GM21529 (cell line): ENCODE results near the gene ZNF646.

Source experiments
- ATAC-seq: cut with Tn5 transposase; IDR thresholded peaks from one replicate; pipeline ENCODE4 v1.9.1; 2021; ENCODE audit not compliant: unreplicated experiment

Gene ZNF646

DNA sequence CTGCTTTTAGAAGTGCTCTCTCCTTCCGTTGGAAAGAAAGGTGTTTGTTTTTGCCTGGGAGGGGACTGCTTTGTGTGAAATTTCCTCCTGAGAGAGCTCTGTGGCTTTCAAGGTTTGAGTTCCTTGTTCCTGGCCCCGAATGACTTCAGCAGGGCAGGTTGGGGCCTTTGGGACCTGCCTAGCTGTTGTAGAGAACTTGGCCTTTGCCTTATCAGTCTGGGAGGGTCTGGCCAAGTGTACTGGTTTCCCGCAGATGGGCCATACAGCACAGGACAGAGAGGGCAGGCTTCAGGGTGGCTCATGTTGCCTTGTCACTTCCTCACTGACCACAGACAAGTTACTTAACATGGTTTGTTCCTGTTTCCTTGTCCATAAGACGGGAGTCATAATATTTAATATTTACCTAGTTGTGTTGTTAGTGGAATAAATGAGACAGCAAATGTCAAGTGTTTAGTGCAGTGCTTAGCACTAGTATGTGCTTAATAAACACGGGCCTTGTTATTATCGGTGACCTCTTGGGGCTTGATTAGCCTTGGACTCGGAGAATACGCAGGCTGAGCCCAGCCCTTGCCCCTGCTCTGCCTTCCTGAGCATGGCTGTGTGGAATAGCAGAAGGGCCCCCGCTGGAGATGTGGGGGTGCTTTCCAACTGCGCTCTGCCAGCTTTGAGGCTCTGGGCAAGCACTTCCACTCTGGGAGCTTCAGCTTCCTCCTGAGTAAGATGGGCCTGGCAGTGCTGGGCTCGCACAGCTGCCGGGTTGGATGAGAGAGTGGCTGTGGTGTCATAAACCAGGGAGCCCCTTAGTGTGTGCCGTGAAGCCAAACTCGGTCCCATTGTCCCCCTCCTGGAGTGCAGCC lies 54.7 kb downstream of the ZNF646 start:
- ATAC-seq = no peak

DNA sequence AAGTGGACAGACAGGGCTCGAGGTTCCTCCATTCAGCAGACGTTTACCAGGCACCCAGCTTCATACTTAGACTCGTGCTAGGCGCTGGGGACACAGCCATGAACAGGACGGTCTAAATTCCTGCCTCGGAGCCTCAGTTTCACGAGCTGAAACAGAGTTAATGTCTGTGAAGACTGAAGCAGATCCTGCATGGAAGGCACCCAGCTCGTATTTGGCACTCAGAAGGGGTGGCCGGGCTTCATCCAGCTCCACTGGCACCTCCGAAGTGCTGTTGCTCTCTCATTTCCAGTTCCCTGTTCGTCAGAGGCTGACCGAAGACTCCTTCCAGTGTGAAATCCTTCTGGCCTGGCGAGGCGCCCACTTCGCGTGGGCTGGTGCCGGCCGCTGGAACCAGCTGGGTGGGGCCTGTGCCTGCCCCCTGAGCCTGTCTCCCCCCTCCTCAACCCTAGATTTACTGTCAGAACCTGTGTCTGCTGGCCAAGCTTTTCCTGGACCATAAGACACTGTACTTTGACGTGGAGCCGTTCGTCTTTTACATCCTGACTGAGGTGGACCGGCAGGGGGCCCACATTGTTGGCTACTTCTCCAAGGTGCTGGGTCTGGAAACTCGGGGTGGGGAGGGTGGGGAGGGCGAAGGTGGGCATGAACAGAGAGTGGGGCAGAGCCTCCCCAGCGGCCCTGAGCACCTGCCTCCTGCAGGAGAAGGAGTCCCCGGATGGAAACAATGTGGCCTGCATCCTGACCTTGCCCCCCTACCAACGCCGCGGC lies 55.5 kb downstream of the ZNF646 start:
- no peak for ATAC-seq

DNA sequence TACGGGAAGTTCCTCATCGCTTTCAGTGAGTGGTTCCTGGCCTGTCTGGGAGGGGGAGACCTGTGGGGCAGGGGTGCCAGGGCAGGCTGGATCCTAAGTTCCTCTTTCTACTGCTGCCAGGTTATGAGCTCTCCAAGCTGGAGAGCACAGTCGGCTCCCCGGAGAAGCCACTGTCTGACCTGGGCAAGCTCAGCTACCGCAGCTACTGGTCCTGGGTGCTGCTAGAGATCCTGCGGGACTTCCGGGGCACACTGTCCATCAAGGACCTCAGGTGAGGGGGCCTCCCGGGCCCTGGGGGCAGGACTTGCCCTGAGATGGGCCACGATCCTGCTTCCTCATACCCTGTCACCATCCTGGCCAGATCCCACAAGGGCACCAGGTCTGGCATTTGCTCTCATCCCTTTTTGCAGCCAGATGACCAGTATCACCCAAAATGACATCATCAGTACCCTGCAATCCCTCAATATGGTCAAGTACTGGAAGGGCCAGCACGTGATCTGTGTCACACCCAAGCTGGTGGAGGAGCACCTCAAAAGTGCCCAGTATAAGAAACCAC lies 56.2 kb downstream of the ZNF646 start:
- ATAC-seq = no peak

DNA sequence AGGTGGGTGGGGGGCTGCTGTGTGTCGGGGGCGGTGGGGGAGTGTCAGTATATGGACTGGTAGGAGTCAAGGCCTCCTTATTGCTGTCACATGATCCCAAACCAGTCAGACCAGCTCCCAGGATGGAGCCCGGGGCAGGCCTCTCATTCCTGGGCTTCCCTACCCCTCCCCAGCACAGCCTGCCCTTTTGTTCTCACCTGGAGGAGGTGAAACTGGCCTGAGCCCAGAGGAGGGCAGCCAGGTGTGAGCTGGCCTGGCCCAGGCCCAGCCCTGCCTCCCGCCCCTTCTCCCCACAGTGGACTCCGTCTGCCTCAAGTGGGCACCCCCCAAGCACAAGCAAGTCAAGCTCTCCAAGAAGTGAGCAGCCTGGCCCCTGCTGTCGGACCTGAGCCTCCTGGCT lies 56.7 kb downstream of the ZNF646 start:
- no peak for ATAC-seq

DNA sequence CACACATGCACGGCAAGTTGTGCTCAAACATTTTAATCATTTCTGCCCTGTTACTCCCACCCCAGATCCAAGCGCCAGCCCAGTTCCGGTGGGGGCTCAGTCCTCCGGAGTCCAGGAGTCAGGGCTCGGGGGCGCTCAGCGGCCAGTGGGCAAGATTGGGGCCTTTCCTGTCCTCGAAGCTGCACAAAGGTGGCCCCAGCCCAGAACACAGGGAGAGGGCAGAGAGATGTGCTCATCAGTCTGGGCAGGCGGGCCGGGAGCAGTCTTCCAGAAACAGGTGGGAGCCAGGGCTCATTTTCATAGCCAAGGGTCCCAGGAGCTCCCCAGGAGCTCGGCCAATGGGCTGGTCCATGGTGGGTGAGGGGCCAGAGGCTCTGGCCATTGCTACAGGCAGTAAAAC lies 57.2 kb downstream of the ZNF646 start:
- ATAC-seq = no peak

DNA sequence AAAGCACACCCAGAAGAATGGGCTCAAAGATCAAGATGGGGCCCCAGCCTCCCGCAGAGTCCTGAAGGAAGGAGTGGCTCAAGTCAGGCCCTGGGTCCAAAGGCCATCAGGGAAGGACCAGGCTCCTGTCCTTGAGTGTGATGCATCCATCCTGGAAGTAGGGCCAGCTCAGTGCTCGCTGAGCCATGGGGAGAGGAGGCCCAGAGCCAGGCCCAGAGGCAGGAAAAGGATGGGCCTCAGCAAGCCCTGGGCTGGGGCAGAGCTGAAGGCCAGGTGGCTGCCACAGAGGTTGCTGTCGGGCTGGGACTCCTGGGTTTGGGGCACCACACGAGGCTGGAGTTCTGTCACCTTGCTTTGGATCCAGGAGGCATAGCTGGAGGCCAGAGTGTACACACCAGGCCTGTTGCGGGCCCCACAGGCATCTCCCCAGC lies 57.6 kb downstream of the ZNF646 start:
- no peak for ATAC-seq

DNA sequence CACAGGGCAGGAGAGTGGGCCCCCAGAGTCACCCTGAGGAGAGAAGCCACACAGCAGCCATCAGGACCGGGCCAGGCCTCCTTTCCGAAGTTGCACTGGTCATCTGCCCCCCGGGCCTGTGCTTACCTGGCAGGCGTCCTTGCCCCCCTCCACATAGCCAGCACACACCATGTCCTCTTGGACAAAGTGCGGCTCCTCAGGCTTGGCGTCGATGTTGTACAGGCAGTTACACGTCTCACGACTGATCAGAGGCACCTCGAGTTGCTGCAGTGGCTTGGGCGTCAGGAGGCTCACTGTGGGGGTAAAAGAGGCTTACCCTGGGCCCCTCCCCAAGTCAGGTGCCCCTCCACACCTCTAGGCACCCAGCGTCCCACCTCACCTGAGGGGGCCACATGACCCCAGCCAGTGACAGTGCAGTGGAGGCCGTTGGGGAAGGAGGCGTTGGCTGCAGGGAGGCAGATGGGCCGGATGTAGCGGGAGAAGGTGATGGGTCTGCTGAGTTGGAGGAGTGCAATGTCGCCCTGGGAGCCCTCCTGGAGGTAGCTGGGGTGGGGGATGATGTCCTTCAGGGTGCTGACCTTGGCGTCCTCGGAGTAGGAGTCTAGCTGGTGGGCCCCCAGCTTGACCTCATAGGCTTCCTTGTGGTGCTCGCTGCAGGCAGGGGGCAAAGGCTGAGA lies 58.2 kb downstream of the ZNF646 start:
- ATAC-seq = no peak

DNA sequence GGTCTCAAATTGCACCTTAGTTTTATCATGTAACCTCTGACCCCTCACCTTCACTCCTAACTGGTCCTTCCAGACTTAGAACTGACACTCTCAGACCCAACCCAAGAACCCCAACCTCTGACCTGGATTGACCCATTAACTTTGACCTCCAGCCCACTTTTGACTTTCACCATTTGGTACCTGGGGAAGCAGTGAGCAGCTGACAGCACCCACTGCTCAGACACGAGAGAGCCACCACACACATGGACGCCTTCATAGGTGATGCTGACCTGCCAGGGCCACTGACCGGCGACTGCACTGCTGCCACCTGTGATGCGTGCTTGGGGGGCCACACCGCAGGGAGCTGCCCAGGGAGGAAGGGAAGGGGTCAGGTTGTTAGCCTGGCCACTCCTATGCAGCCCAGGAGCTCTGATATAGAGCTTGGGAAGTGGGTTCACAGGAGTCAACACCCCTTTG lies 58.9 kb downstream of the ZNF646 start:
- ATAC-seq = no peak
